ENCODE data around the gene ZNF77. TPM values are rescaled to one million over a fixed set of nuclear protein-coding genes. Genes with fewer than 3 reads are reported as not detected.

The ZNF77 gene
- total and polyA plus RNA-seq, 10 of the 15 experiments (the other 5 are each of a cell fraction or from before 2014, with no cell fraction given): 1.9 to 4.7 (median 3.0) TPM

DNA sequence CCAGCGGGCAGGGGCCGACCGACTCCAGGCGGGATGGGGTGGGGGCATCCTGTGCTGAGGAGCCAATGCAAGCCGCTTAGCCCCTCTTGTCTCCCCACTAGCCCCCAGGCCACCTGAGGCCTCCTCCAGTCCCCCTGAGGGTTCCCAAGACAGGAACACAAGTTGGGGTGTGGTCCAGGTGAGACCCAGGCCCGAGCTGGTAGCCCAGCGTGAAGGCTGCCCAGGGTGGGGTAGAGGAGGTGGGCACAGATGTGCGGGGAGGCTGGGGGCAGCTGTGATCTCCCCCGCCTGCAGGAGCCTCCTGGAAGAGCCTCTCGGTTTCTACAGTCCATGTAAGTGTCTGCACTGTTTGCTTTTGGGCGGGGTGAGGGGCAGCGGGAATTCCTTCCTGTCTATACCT lies 43.0 kb upstream of the ZNF77 start:
- no peaks in the 10 kb centered on the region for H4K20me1 ChIP-seq (ENCODE audit: control insufficient read depth, insufficient read depth)
- no peaks in the 10 kb centered on the region for H3K36me3 ChIP-seq (ENCODE audit: control insufficient read depth in 2 of 2, insufficient read depth in 2 of 2, low read length in 1 of 2)
- intact Hi-C loops (cut with micrococcal nuclease; ENCODE audit: unreplicated experiment) (no loop called here), in situ Hi-C loops (cut with MboI) (no loop called here)
- no peaks in the 10 kb centered on the region for H3K79me2 ChIP-seq (ENCODE audit: control insufficient read depth, insufficient read depth, low read length)
- H3K9ac ChIP-seq (ENCODE audit: control insufficient read depth, insufficient read depth, low read length): no peak overlapping the region
- DNase-seq (ENCODE audit: low read depth, low spot score) (no peak), ATAC-seq (no peak), FAIRE-seq (no peak)
- no peaks in the 10 kb centered on the region; a peak in 2 of 4 replicates for H3K27me3 ChIP-seq (replicated peaks in 1 of 2; ENCODE audit: control insufficient read depth in 2 of 2, insufficient read depth in 2 of 2, low read length in 1 of 2)
- H3K4me3 ChIP-seq: no peak overlapping the region
- no peak overlapping the region for H2AFZ ChIP-seq (ENCODE audit: control insufficient read depth, low read depth, low read length)
- no TSS peak for BruUV-seq (replicated peaks)
- H3K4me2 ChIP-seq (ENCODE audit: control insufficient read depth, insufficient read depth): no peak overlapping the region
- H3K4me1 ChIP-seq (ENCODE audit: control insufficient read depth, insufficient read depth, low read length): peaks cover 6% of the 10 kb centered on the region; the same call in 1 of the 2 replicates
- H3K9me3 ChIP-seq (replicated peaks; ENCODE audit: control insufficient read depth, insufficient read depth, low read length): no peaks in the 10 kb centered on the region
- ChIA-PET POLR2A (no interaction called here), CTCF (no interaction called here), RAD21 (ENCODE audit: unreplicated experiment) (no interaction called here), SMC1A (ENCODE audit: uncharacterized antibody, unreplicated experiment) (no interaction called here)
- TF ChIP-seq ZNF274 (IDR thresholded peaks at IDR 0.05; ENCODE audit: insufficient read depth, insufficient read length) (no peak), EP300 (IDR thresholded peaks at IDR 0.05; ENCODE audit: borderline replicate concordance in 1 of 2, control insufficient read depth in 1 of 2, low read depth in 2 of 2, low read length in 2 of 2) (no peak), TBL1XR1 (IDR thresholded peaks at IDR 0.05; ENCODE audit: low read depth, low read length) (no peak), CHD4 (IDR thresholded peaks at IDR 0.05) (no peak), TARDBP (IDR thresholded peaks at IDR 0.05; ENCODE audit: borderline replicate concordance) (no peak)
- TF ChIP-seq, protein P1, sequence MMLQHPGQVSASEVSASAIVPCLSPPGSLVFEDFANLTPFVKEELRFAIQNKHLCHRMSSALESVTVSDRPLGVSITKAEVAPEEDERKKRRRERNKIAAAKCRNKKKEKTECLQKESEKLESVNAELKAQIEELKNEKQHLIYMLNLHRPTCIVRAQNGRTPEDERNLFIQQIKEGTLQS (IDR thresholded peaks at IDR 0.05; ENCODE audit: borderline replicate concordance, extremely low read depth, low read depth, low read length): no peak
- H3K27ac ChIP-seq (ENCODE audit: control insufficient read depth, insufficient read depth): no peak overlapping the region
- WGBS (ENCODE audit: insufficient coverage, insufficient replicate concordance, low lambda C conversion rate, missing lambda C conversion rate): 47% methylated on average over 12 of the region's 12 CpGs

DNA sequence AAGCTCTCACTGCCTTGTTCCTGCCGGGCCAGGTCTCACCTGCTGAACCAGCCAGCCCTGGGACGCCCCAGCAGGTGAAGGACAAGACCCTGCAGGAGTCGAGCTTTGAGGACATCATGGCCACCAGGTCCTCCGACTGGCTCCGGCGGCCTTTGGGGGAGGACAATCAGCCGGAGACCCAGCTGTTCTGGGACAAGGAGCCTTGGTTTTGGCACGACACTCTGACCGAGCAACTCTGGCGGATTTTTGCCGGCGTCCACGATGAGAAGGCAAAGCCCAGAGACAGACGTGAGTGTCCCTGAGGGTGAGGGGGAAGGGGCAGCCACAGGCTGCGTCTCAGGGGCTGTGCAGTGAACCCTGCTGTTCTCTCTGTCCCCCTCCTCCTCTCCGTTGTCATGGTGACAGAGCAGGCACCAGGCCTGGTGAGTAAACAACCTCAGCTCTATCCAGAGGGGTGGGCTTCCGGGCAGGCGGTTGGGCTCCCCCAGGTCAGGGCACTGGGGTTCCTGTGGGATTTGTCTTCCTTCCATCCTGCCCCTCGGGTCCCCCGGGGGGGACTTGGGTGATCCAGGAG lies 42.3 kb upstream of the ZNF77 start:
- Histone ChIP-seq H3K36me3 (ENCODE audit: control insufficient read depth in 2 of 2, insufficient read depth in 2 of 2, low read length in 1 of 2) (no peaks in the 10 kb centered on the region), H3K27ac (ENCODE audit: control insufficient read depth, insufficient read depth) (no peak overlapping the region), H4K20me1 (ENCODE audit: control insufficient read depth, insufficient read depth) (no peaks in the 10 kb centered on the region), H3K4me1 (ENCODE audit: control insufficient read depth, insufficient read depth, low read length) (peaks cover 6% of the 10 kb centered on the region; the same call in 1 of the 2 replicates), H2AFZ (ENCODE audit: control insufficient read depth, low read depth, low read length) (no peak overlapping the region), H3K4me3 (no peak overlapping the region), H3K9me3 (replicated peaks; ENCODE audit: control insufficient read depth, insufficient read depth, low read length) (no peaks in the 10 kb centered on the region), H3K4me2 (ENCODE audit: control insufficient read depth, insufficient read depth) (no peak overlapping the region), H3K27me3 (replicated peaks in 1 of 2; ENCODE audit: control insufficient read depth in 2 of 2, insufficient read depth in 2 of 2, low read length in 1 of 2) (no peaks in the 10 kb centered on the region; a peak in 2 of 4 replicates), H3K9ac (ENCODE audit: control insufficient read depth, insufficient read depth, low read length) (no peak overlapping the region), H3K79me2 (ENCODE audit: control insufficient read depth, insufficient read depth, low read length) (no peaks in the 10 kb centered on the region)
- ATAC-seq (no peak), DNase-seq (ENCODE audit: low read depth, low spot score) (no peak), FAIRE-seq (no peak)
- TF ChIP-seq, protein P2, sequence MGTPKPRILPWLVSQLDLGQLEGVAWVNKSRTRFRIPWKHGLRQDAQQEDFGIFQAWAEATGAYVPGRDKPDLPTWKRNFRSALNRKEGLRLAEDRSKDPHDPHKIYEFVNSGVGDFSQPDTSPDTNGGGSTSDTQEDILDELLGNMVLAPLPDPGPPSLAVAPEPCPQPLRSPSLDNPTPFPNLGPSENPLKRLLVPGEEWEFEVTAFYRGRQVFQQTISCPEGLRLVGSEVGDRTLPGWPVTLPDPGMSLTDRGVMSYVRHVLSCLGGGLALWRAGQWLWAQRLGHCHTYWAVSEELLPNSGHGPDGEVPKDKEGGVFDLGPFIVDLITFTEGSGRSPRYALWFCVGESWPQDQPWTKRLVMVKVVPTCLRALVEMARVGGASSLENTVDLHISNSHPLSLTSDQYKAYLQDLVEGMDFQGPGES (IDR thresholded peaks at IDR 0.05): no peak
- TF ChIP-seq NR2C2 (IDR thresholded peaks at IDR 0.05; ENCODE audit: borderline replicate concordance, control insufficient read depth, insufficient read length, low read depth): no peak
- TF ChIP-seq, protein P3, sequence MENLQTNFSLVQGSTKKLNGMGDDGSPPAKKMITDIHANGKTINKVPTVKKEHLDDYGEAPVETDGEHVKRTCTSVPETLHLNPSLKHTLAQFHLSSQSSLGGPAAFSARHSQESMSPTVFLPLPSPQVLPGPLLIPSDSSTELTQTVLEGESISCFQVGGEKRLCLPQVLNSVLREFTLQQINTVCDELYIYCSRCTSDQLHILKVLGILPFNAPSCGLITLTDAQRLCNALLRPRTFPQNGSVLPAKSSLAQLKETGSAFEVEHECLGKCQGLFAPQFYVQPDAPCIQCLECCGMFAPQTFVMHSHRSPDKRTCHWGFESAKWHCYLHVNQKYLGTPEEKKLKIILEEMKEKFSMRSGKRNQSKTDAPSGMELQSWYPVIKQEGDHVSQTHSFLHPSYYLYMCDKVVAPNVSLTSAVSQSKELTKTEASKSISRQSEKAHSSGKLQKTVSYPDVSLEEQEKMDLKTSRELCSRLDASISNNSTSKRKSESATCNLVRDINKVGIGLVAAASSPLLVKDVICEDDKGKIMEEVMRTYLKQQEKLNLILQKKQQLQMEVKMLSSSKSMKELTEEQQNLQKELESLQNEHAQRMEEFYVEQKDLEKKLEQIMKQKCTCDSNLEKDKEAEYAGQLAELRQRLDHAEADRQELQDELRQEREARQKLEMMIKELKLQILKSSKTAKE (IDR thresholded peaks at IDR 0.05; ENCODE audit: low read depth, poor library complexity, severe bottlenecking): no peak
- TF ChIP-seq YY1 (IDR thresholded peaks at IDR 0.05; ENCODE audit: low read depth, low read length): no peak
- TF ChIP-seq HDAC6 (IDR thresholded peaks at IDR 0.05; ENCODE audit: unreplicated experiment): no peak
- TF ChIP-seq BHLHE40 (IDR thresholded peaks at IDR 0.05; ENCODE audit: borderline replicate concordance in 1 of 2, low read depth in 2 of 2, low read length in 1 of 2): no peak
- TF ChIP-seq DPF2 (IDR thresholded peaks at IDR 0.05): no peak
- TF ChIP-seq POU2F2 (IDR thresholded peaks at IDR 0.05; ENCODE audit: borderline replicate concordance, low read depth, low read length): no peak
- no peak for TF ChIP-seq NFXL1 (IDR thresholded peaks at IDR 0.05; ENCODE audit: borderline replicate concordance)
- WGBS (ENCODE audit: insufficient coverage, insufficient replicate concordance, low lambda C conversion rate, missing lambda C conversion rate): 36% methylated on average over 20 of the region's 20 CpGs
- ChIA-PET POLR2A (no interaction called here), SMC1A (ENCODE audit: uncharacterized antibody, unreplicated experiment) (no interaction called here), CTCF (no interaction called here), RAD21 (ENCODE audit: unreplicated experiment) (no interaction called here)
- BruUV-seq (replicated peaks): no TSS peak
- in situ Hi-C loops (cut with MboI): no loop called here
- intact Hi-C loops (cut with micrococcal nuclease; ENCODE audit: unreplicated experiment): no loop called here

Data from GM12878 (cell line).